Embryonic facial prominence (tissue), 1 donor: ENCODE results near the gene EPB41L2.
"Not testable (repeated sequence)": the region's sequence is repeated elsewhere in the genome, so short reads cannot be mapped to it uniquely, and the experiment has no call there.

Source experiments
- DNase-seq: peaks from one replicate; pipeline ENCODE4 v3.0.0-alpha.2; 2016; ENCODE audit errors: extremely low spot score

The EPB41L2 gene

GRCh38 chr6:131036143-131036542 is 26.9 kb downstream of the EPB41L2 start:
- DNase-seq, result no peak

DNA sequence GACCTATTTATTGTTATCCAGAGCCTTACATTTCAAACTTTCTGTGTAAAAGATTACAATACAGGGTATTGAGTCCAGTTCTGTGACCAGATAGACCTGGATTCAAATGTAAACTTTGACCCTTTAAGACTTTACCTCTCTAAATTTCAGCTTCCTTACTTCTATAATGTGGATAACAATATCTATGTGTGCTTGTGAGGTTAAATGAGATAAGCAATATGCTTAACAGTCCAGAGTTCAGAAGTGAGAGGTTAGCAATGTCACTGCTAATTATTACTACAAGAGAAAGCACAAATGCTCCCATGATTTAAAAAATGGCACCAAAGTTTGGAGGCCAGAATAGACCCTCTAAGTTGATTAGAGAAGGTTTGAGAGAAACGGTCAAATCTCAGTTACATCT is 27.5 kb downstream of the EPB41L2 start:
- DNase-seq, result no peak

DNA sequence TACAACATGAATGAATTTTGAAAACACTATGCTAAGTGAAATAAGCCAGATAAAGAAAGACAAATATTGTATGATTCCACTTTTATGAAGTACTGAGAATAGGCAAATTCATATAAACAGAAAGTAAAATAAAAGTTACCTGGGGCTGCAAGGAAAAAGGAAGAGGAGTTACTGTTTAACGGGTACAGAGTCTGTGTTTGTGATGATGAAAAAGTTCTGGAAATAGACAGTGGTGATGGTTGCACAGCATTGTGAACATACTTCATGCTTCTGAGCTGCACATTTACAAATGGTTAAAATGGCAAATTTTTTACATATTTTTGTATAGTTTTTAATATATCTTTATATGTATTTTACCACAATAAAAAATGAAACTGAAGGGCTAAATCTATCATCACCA is 29.4 kb downstream of the EPB41L2 start:
- no peak for DNase-seq

- DNase-seq, result no peak
These were observed 33.3 kb downstream of the EPB41L2 start for GRCh38 chr6:131029626-131030297.

DNA sequence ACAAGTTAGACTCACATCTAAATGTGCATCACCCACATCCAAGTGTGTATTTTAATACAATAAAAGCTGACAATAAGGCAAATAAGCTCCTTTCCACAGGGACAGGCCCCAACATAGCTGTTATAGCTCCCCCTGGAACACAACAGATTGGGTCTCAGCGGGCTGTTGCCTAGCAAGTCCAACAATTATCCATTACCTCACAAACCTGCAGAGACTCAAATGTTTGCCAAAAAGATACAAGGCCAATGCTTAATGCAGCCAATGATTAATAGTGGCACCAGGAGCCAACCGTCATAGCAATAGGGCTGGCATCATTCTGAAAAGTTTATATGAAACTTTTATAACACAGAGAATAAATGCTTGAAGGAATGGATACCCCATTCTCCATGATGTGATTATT is 35.7 kb downstream of the EPB41L2 start:
- DNase-seq, result no peak

- DNase-seq, result no peak
These were observed 36.8 kb downstream of the EPB41L2 start for GRCh38 chr6:131026243-131026642.

DNA sequence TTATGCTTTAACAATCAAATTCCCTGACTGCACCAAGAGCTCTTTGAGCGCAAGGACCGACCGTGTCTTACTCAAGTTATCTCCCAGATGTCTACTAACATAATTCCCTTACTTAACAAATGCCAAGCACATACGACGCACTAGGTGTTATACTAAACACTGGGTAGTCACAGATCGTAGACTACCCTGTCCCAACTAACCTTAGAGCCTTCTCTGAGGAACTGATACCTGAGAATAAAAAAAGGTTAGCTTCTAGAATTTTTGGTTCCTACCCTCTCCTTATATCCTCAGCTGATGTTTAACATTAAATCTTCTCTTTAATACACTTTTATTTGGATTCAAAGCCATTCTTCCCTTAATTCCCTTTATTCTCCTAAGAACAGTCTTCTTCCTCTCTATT is 38.5 kb downstream of the EPB41L2 start:
- no peak for DNase-seq

- no peak for DNase-seq
These were observed 39.1 kb downstream of the EPB41L2 start for GRCh38 chr6:131023834-131024504.

DNA sequence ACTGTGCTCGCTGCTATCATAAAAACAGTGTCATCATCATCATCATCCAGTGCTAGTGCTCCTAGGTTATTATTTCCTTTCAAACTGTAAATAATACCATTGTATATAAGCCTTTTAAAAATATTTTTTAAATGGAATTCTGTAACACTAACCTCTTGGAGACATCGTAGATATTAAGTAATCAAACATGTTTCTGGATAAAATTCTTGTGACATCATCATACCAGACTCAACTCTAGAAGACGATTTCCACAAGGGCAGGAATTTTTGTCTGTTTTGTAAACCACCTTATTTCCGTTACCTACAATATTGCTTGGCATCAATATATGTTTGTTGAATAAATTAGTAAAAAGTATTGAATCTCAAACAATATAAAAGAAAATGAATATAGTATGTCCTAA is 40.4 kb downstream of the EPB41L2 start:
- no peak for DNase-seq

GRCh38 chr6:131017962-131018361 is 45.1 kb downstream of the EPB41L2 start:
- no peak for DNase-seq

- no peak for DNase-seq
These were observed 47.3 kb downstream of the EPB41L2 start for GRCh38 chr6:131015630-131016263.

DNA sequence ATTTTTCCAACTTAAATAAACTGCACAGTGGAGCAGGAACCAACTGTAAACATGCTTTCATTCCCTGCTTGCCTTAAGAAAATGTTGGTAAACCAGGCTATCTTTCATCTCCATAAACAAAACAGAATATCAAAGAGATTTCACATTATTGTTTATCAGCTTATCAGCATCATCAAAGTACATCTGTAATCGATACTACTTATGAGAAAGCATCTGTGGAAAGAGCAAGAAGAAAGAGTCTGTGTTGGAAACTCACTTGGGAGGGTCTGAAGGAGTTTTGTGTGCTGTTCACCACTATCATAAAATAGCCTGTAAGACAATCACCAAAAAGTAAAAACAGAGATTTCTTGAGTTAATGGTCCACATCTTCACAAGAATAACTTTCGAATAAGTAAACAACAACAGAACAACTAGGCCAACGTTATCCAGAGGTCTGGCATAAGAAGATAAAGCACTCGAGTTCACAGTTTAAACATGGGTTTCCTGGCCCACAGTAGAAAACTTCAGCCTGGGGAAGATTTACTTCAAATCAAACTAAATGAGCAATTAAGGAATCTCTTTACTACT is 47.9 kb downstream of the EPB41L2 start:
- DNase-seq, result no peak

GRCh38 chr6:131014080-131014776 is 48.8 kb downstream of the EPB41L2 start:
- DNase-seq, result no peak

DNA sequence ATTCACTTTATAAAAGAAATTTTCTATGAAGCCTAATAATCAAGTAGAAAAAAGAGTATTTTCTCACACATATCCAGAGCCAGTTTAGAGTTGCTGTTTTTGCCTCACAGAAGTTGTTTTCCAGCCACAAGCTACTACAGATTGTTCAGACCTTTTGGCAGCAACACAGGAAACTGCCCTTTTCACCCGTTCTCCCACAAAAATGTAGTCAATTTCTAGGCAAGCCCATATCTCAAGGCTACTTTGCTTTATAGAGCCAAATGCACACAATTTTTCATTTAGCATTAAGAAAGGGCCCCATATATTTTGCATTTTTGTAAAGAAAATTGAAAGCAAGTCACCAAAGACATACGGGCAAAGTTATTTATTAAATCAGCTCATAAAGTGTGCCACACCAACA is 49.5 kb downstream of the EPB41L2 start:
- no peak for DNase-seq

DNA sequence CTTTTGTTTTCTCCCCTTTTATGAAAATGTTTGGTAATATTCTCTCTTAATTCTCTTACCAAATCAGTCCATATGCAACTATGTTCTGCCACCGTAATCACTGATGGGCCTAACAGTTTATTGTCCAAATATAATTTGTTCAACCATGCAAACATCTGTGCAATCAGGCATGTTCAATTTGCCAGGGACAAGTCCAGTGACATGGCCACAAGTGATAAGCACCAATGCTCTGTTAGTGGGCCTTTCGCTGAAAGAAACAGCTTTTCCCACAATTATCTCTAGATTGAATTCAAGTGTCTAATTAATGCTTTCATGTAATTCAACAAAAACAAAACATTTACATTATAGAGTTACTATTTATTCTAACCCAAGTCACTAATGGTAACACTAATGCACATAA is 53.3 kb downstream of the EPB41L2 start:
- no peak for DNase-seq

DNA sequence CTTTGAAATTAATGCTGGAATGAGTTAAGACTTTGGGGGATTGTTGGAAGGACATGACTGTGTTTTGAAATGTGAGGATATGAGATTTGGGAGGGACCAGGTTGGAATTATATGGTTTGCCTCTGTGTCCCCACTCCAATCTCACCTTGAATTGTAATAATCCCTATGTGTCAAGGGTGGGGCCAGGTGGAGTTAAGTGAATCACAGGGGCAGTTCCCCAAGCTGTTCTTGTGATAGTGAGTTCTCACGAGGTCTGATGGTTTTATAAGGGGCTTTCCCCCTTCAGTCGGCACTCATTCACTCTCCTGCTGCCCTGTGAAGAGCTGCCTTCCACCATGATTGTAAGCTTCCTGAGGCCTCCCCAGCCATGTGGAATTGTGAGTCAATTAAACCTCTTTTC is 54.1 kb downstream of the EPB41L2 start:
- not testable (repeated sequence) for DNase-seq

DNA sequence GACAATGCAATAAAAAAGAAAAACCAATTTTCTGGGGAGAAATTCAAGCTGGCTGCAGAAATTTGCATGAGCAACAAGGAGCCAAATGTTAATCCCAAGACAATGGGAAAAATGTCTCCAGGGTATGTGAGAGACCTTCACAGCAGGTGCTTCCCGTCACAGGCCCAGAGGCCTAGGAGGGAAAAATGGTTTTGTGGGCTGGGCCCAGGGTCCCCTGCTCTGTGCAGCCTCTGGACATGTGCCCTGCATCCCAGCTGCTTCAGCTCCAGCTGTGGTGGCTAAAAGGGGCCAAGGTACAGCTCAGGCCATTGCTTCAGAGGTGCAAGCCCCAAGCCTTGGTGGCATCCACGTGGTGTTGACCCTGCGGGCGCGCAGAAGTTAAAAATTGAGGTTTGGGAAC is 55.1 kb downstream of the EPB41L2 start:
- DNase-seq, result not testable (repeated sequence)

- no peak for DNase-seq
These were observed 55.8 kb downstream of the EPB41L2 start for GRCh38 chr6:131007286-131007685.

DNA sequence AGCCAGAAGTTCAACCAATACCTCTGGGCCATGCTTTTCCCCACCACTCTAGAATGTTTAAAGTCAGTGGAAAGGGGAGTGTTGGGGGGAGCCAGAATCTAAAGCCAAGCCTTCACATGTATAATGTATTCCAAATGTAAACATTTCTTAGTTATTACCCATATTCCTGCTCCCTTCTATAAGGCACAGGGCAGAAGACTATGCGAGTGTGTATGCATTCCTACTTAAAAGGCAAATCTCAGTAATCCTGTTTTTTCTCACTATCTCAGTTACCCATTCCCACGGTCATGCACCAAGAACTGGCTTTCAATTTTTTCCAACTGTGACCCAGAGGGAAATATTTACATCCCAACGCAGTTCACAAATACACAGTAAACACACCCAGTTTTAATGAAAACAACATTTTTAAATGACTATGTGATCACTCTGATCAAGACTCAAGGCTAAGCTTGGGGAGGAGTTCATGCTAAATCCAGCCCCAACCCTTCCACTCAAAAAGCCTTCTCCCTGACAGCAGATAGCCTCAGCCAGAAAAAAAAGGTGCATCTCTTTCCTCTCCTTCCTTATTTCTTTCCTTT is 57.5 kb downstream of the EPB41L2 start:
- peak; percentile 46 for DNase-seq

DNA sequence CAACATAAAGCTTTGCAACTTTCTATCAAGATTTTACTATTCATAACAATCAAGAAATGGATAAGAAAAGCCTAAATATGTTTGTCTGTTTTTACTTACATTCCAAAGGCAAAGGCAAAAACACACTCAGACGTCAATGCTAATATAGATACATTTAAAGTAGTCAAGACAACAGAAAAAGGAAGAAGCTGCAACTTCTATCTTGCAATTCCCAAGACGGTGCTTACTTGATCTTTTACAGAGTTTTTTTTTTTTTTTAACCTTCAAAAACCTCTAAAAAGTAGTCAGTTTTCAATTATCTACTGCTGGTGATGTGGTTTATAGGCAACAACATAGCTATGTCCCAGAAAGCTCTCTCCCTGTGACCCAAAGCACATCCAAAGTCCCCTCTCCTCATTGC is 58.1 kb downstream of the EPB41L2 start:
- no peak for DNase-seq

- DNase-seq, result no peak
These were observed 58.7 kb downstream of the EPB41L2 start for GRCh38 chr6:131004387-131004755.
